Caco-2 (cell line): Measurements from ENCODE around the gene TAMALIN. TPM values are rescaled to one million over a fixed set of nuclear protein-coding genes. Genes with fewer than 3 reads are reported as not detected.

ENCODE experiments used
- BruUV-seq: library from RNA; stranded (reverse); fragments of 400-500 nt; replicated peaks from 2 replicates; lab custom pipeline; 2021; lab: Mats Ljungman, UMichigan
- CTCF ChIA-PET: fragments of 300-600 bp; sonication (Branson Sonifier 250); formaldehyde crosslinking; loops from one replicate; lab custom pipeline; 2022; ENCODE audit warnings: antibody characterized with exemption; lab: Charles Lee
- POLR2A ChIA-PET: fragments of 300-600 bp; sonication (Branson Sonifier 250); formaldehyde crosslinking; loops from one replicate; lab custom pipeline; 2022; ENCODE audit warnings: antibody characterized with exemption; lab: Charles Lee
- DNase-seq, 2 experiments: peaks; one replicate each; pipeline versions ENCODE4 v3.0.0 to v3.0.0-alpha.2; 2020 to 2022
- H3K27me3 ChIP-seq: replicated peaks from 2 replicates; pipeline ENCODE4 v1.6.0; 2011; ENCODE audit warnings: low read length; ENCODE audit not compliant: control insufficient read depth, insufficient read depth
- H3K36me3 ChIP-seq: 2 replicates; pipeline ENCODE4 v1.5.1; 2011; ENCODE audit warnings: low read length; ENCODE audit not compliant: control insufficient read depth, insufficient read depth
- H3K4me1 ChIP-seq: fragments of 250-450 bp; sonication (Bioruptor Pico); 2 replicates; pipeline ENCODE4 v1.5.1; 2020; ENCODE audit warnings: mild to moderate bottlenecking
- H3K4me3 ChIP-seq: 2 replicates; pipeline ENCODE4 v1.5.1; 2011; ENCODE audit warnings: low read depth, mild to moderate bottlenecking, control low read depth, low read length
- H3K9me3 ChIP-seq: fragments of 250-450 bp; sonication (Bioruptor Pico); 2 replicates; pipeline ENCODE4 v1.5.1; 2020; ENCODE audit warnings: mild to moderate bottlenecking, moderate library complexity
- H3K27ac Mint-ChIP-seq: one replicate; pipeline ENCODE4 v1.8.0; 2022; ENCODE audit warnings: mixed read lengths; ENCODE audit not compliant: unreplicated experiment
- H3K27me3 Mint-ChIP-seq: one replicate; pipeline ENCODE4 v1.8.0; 2022; ENCODE audit warnings: mixed read lengths; ENCODE audit not compliant: insufficient read depth, unreplicated experiment
- H3K36me3 Mint-ChIP-seq: one replicate; pipeline ENCODE4 v1.8.0; 2022; ENCODE audit warnings: mild to moderate bottlenecking, mixed read lengths; ENCODE audit not compliant: insufficient read depth, unreplicated experiment
- H3K4me1 Mint-ChIP-seq: one replicate; pipeline ENCODE4 v1.8.0; 2022; ENCODE audit warnings: low read depth, mixed read lengths; ENCODE audit not compliant: unreplicated experiment
- H3K4me3 Mint-ChIP-seq: one replicate; pipeline ENCODE4 v1.8.0; 2022; ENCODE audit warnings: mild to moderate bottlenecking, moderate library complexity, mixed read lengths; ENCODE audit not compliant: unreplicated experiment
- H3K9me3 Mint-ChIP-seq: one replicate; pipeline ENCODE4 v1.8.0; 2022; ENCODE audit warnings: mixed read lengths; ENCODE audit not compliant: unreplicated experiment
- CTCF ChIP-seq, 2 experiments: fragments of 200-600 bp in 1 of 2; IDR thresholded peaks; 1 replicate in 1 of 2; 2 replicates in 1 of 2; pipeline versions ENCODE4 v1.5.1 to v1.8.0; 2011 to 2022; ENCODE audit warnings: antibody characterized with exemption in 1 of 2, control low read depth in 1 of 2, inconsistent platforms in 1 of 2, low read depth in 1 of 2, low read length in 1 of 2, mild to moderate bottlenecking in 1 of 2, moderate library complexity in 1 of 2; ENCODE audit not compliant: insufficient read depth in 1 of 2, severe bottlenecking in 1 of 2, unreplicated experiment in 1 of 2
- intact Hi-C: fragments of 100-400 bp; cut with micrococcal nuclease; formaldehyde crosslinking; loops from one replicate; pipeline ENCODE4 v1.10.0; 2022; ENCODE audit not compliant: unreplicated experiment
- total RNA-seq: library from RNA; stranded (reverse); gene quantifications from 2 replicates; pipeline ENCODE4 v1.2.3, GENCODE V29; 2022

TAMALIN gene
- total RNA-seq, 1 experiment from 2014 or later = 4.1 TPM

- no peak overlapping the region for H3K27ac Mint-ChIP-seq
- DNase-seq = no peak
- peaks cover 19% of the 10 kb centered on the region for H3K4me1 ChIP-seq
- H3K27me3 ChIP-seq = no peaks in the 10 kb centered on the region
- TF ChIP-seq CTCF (IDR thresholded peaks at IDR 0.05; ENCODE audit: insufficient read depth in 1 of 2, low read depth in 1 of 2, low read length in 1 of 2, severe bottlenecking in 1 of 2, unreplicated experiment in 1 of 2) = no peak
- H3K27me3 Mint-ChIP-seq = no peaks in the 10 kb centered on the region
- 0 out of 2 replicates have a peak, but pooled peaks cover 2% of the 10 kb centered on the region for H3K36me3 ChIP-seq
- H3K9me3 ChIP-seq = no peaks in the 10 kb centered on the region
- H3K9me3 Mint-ChIP-seq = no peaks in the 10 kb centered on the region
- H3K36me3 Mint-ChIP-seq = peaks cover 34% of the 10 kb centered on the region
- H3K4me3 ChIP-seq = no peak overlapping the region
- no TSS peak for BruUV-seq
- H3K4me1 Mint-ChIP-seq = peaks cover 17% of the 10 kb centered on the region
- ChIA-PET POLR2A (interaction anchor here (0.6 kb wide), 1 partner anchor 13 kb away, joined by 5 read pairs; no protein-coding TSS in a partner anchor), CTCF (interaction anchor here (1.7 kb wide), 1 partner anchor 29 kb away, joined by 4 read pairs; no protein-coding TSS in a partner anchor)
- intact Hi-C loops = loop anchor here (5.0 kb wide), 1 partner anchor 873 kb away; no protein-coding TSS in a partner anchor
- no peak overlapping the region for H3K4me3 Mint-ChIP-seq
Measured at GRCh38 chr12:52054231-52054832, 47.6 kb downstream of the TAMALIN start.

- H3K9me3 ChIP-seq = no peaks in the 10 kb centered on the region
- no peaks in the 10 kb centered on the region for H3K27me3 ChIP-seq
- Mint-ChIP-seq H3K9me3 (no peaks in the 10 kb centered on the region), H3K27ac (no peak overlapping the region), H3K36me3 (peaks cover 32% of the 10 kb centered on the region), H3K27me3 (no peaks in the 10 kb centered on the region), H3K4me3 (no peak overlapping the region), H3K4me1 (peaks cover 9% of the 10 kb centered on the region)
- 0 out of 2 replicates have a peak, but pooled peaks cover 2% of the 10 kb centered on the region for H3K36me3 ChIP-seq
- BruUV-seq = no TSS peak
- H3K4me3 ChIP-seq = no peak overlapping the region
- TF ChIP-seq CTCF (IDR thresholded peaks at IDR 0.05; ENCODE audit: insufficient read depth in 1 of 2, low read depth in 1 of 2, low read length in 1 of 2, severe bottlenecking in 1 of 2, unreplicated experiment in 1 of 2) = no peak
- intact Hi-C loops = loop anchor here (5.0 kb wide), 1 partner anchor 872 kb away; no protein-coding TSS in a partner anchor
- ChIA-PET CTCF (interaction anchor here (0.6 to 1.7 kb wide), 3 partner anchors 30 to 71 kb away, joined by 4 to 8 read pairs (median 7); no protein-coding TSS in a partner anchor), POLR2A (interaction anchor here (0.5 to 0.6 kb wide), 3 partner anchors 13 to 22 kb away, joined by 3 to 6 read pairs (median 5); no protein-coding TSS in a partner anchor)
- DNase-seq = no peak
- peaks cover 12% of the 10 kb centered on the region for H3K4me1 ChIP-seq
Measured at GRCh38 chr12:52054833-52055730, 48.3 kb downstream of the TAMALIN start.
